SK-N-SH (cell line): Measurements from ENCODE around the gene COA4. TPM values are rescaled to one million over a fixed set of nuclear protein-coding genes. Genes with fewer than 3 reads are reported as not detected.

Source experiments
- CTCF ChIA-PET: fragments of 300-600, 350-600 bp; formaldehyde crosslinking; extraction: SDS; loops from one replicate; lab custom pipeline; 2021; lab: Yijun Ruan, JAX
- POLR2A ChIA-PET: fragments of 350-600 bp; sonication (Branson Sonifier 250); formaldehyde crosslinking; extraction: SDS; loops from one replicate; lab custom pipeline; 2020; ENCODE audit warnings: antibody characterized with exemption, inconsistent platforms; lab: Yijun Ruan, JAX
- DNase-seq: peaks from one replicate; pipeline ENCODE4 v3.0.0; 2012
- H2AFZ ChIP-seq: fragments of 200-600 bp; sonication (generic); 2 replicates; pipeline ENCODE4 v1.8.1; 2016; ENCODE audit warnings: antibody characterized with exemption, mild to moderate bottlenecking, low read depth
- H3F3A ChIP-seq: fragments of 200-600 bp; sonication (generic); replicated peaks from 2 replicates; pipeline ENCODE3; 2016; ENCODE audit warnings: antibody characterized with exemption, mild to moderate bottlenecking; ENCODE audit not compliant: insufficient read depth
- H3K27ac ChIP-seq, 2 experiments: fragments of 200-500 bp in 1 of 2; fragments of 200-600 bp in 1 of 2; sonication (Bioruptor generic) in 1 of 2; sonication (generic), shearing (Covaris generic) in 1 of 2; 2 replicates each; pipeline versions ENCODE4 v1.5.1 to v1.6.1; 2014 to 2016; ENCODE audit warnings: low read depth in 2 of 2, inconsistent platforms in 1 of 2, low read length in 1 of 2, mild to moderate bottlenecking in 1 of 2, mixed read lengths in 1 of 2
- H3K27me3 ChIP-seq: fragments of 200-600 bp; sonication (generic), shearing (Covaris generic); 2 replicates; pipeline ENCODE4 v1.6.1; 2016; ENCODE audit warnings: mixed run types; ENCODE audit not compliant: insufficient read depth
- H3K36me3 ChIP-seq, 2 experiments: fragments of 200-500 bp in 1 of 2; fragments of 200-600 bp in 1 of 2; sonication (Bioruptor generic) in 1 of 2; sonication (generic) in 1 of 2; replicated peaks in 1 of 2; 2 replicates each; pipeline versions ENCODE3 to v1.5.1; 2014 to 2016; ENCODE audit warnings: low read length in 1 of 2, mild to moderate bottlenecking in 1 of 2; ENCODE audit not compliant: insufficient read depth in 2 of 2, control insufficient read depth in 1 of 2
- H3K4me1 ChIP-seq, 2 experiments: fragments of 200-500 bp in 1 of 2; fragments of 200-600 bp in 1 of 2; sonication (Bioruptor generic) in 1 of 2; sonication (generic), shearing (Covaris generic) in 1 of 2; 2 replicates each; pipeline versions ENCODE4 v1.5.1 to v1.6.1; 2014 to 2016; ENCODE audit warnings: low read depth in 1 of 2, low read length in 1 of 2, mixed run types in 1 of 2; ENCODE audit not compliant: insufficient read depth in 2 of 2, control insufficient read depth in 1 of 2
- H3K4me2 ChIP-seq: fragments of 200-600 bp; sonication (generic), shearing (Covaris generic); 2 replicates; pipeline ENCODE4 v1.6.1; 2017; ENCODE audit warnings: mixed run types
- H3K4me3 ChIP-seq, 2 experiments: fragments of 200-500 bp in 1 of 2; fragments of 200-600 bp in 1 of 2; sonication (Bioruptor generic) in 1 of 2; sonication (generic), shearing (Covaris generic) in 1 of 2; 2 replicates each; pipeline versions ENCODE4 v1.5.1 to v1.8.1; 2014 to 2016; ENCODE audit warnings: low read depth in 2 of 2, inconsistent platforms in 1 of 2, low read length in 1 of 2, mild to moderate bottlenecking in 1 of 2, mixed read lengths in 1 of 2, moderate library complexity in 1 of 2
- H3K79me2 ChIP-seq: fragments of 200-600 bp; sonication (generic); 2 replicates; pipeline ENCODE4 v1.8.1; 2017; ENCODE audit warnings: mild to moderate bottlenecking; ENCODE audit not compliant: insufficient read depth
- H3K9ac ChIP-seq: fragments of 200-600 bp; sonication (generic); 2 replicates; pipeline ENCODE4 v1.6.1; 2017; ENCODE audit warnings: mixed run types
- H3K9me2 ChIP-seq: fragments of 200-600 bp; sonication (generic); 2 replicates; pipeline ENCODE4 v1.6.1; 2017; ENCODE audit warnings: mixed run types
- H3K9me3 ChIP-seq: fragments of 200-600 bp; sonication (generic); 2 replicates; pipeline ENCODE4 v1.6.1; 2017; ENCODE audit warnings: mixed run types, mild to moderate bottlenecking, moderate library complexity
- H4K20me1 ChIP-seq: fragments of 200-600 bp; sonication (generic); 2 replicates; pipeline ENCODE4 v1.6.1; 2017; ENCODE audit warnings: mild to moderate bottlenecking, mixed run types; ENCODE audit not compliant: insufficient read depth
- CHD2 ChIP-seq: fragments of 150-350 bp; IDR thresholded peaks from 2 replicates; pipeline ENCODE4 v1.6.1; 2018; ENCODE audit warnings: low read length; ENCODE audit not compliant: partially characterized antibody
- ELF1 ChIP-seq: IDR thresholded peaks from 2 replicates; pipeline ENCODE4 v1.4.0; 2012
- EZH2phosphoT487 ChIP-seq: fragments of 200-600 bp; sonication (generic); IDR thresholded peaks from 2 replicates; pipeline ENCODE4 v1.6.1; 2017; ENCODE audit warnings: low read depth, mixed run types, mild to moderate bottlenecking, antibody characterized with exemption, moderate library complexity, borderline replicate concordance
- FOSL2 ChIP-seq: IDR thresholded peaks from 2 replicates; pipeline ENCODE4 v1.4.0; 2012; ENCODE audit warnings: low read depth, mild to moderate bottlenecking, moderate library complexity, borderline replicate concordance
- FOXJ3 ChIP-seq: sonication (generic); formaldehyde crosslinking; IDR thresholded peaks from 2 replicates; pipeline ENCODE4 v1.5.1; 2020; ENCODE audit warnings: mild to moderate bottlenecking, missing genetic modification reagents
- FOXM1 ChIP-seq: IDR thresholded peaks from 2 replicates; pipeline ENCODE4 v1.4.0; 2012; ENCODE audit warnings: low read depth, mild to moderate bottlenecking
- GABPA ChIP-seq: IDR thresholded peaks from 2 replicates; pipeline ENCODE4 v1.4.0; 2012; ENCODE audit warnings: low read depth, mild to moderate bottlenecking
- MEF2A ChIP-seq: IDR thresholded peaks from 2 replicates; pipeline ENCODE4 v1.4.0; 2012; ENCODE audit warnings: low read depth, borderline replicate concordance
- MXI1 ChIP-seq: IDR thresholded peaks from 2 replicates; pipeline ENCODE4 v1.6.1; 2012; ENCODE audit warnings: mild to moderate bottlenecking, low read depth, low read length, improper control_type of control experiment
- PBX3 ChIP-seq: IDR thresholded peaks from 2 replicates; pipeline ENCODE4; 2012
- RCOR1 ChIP-seq: fragments of 150-350 bp; IDR thresholded peaks from 2 replicates; pipeline ENCODE4 v1.6.1; 2017; ENCODE audit warnings: antibody characterized with exemption, low read length
- REST ChIP-seq: IDR thresholded peaks from 2 replicates; pipeline ENCODE4 v1.6.1; 2012; ENCODE audit warnings: mild to moderate bottlenecking, low read depth, low read length, moderate library complexity
- RFX5 ChIP-seq: IDR thresholded peaks from 2 replicates; pipeline ENCODE4 v1.6.1; 2012; ENCODE audit warnings: mild to moderate bottlenecking, improper control_type of control experiment, low read length
- RXRA ChIP-seq: IDR thresholded peaks from 2 replicates; pipeline ENCODE4 v1.4.0; 2012; ENCODE audit warnings: low read depth, mild to moderate bottlenecking, borderline replicate concordance
- SMC3 ChIP-seq: IDR thresholded peaks from 2 replicates; pipeline ENCODE4 v1.6.1; 2012; ENCODE audit warnings: low read depth, low read length, improper control_type of control experiment
- TAF1 ChIP-seq: IDR thresholded peaks from 2 replicates; pipeline ENCODE4 v1.6.1; 2012; ENCODE audit warnings: low read depth, mild to moderate bottlenecking, low read length, moderate library complexity, borderline replicate concordance
- TCF12 ChIP-seq: IDR thresholded peaks from 2 replicates; pipeline ENCODE4 v1.4.0; 2012
- TEAD4 ChIP-seq: IDR thresholded peaks from 2 replicates; pipeline ENCODE4 v1.4.0; 2012; ENCODE audit warnings: mild to moderate bottlenecking, borderline replicate concordance; ENCODE audit not compliant: insufficient read depth
- USF1 ChIP-seq: IDR thresholded peaks from 2 replicates; pipeline ENCODE4 v1.4.0; 2012; ENCODE audit warnings: low read depth, borderline replicate concordance
- ZBTB33 ChIP-seq: IDR thresholded peaks from 2 replicates; pipeline ENCODE4 v1.4.0; 2012; ENCODE audit warnings: low read depth, borderline replicate concordance
- WGBS: methylation state at CpG from one replicate; pipeline ENCODE4 v1.1.6; 2017; ENCODE audit warnings: low lambda C conversion rate; 5-methylcytosine and 5-hydroxymethylcytosine counted together
- polyA plus RNA-seq, 3 experiments: library from polyadenylated mRNA; depleted of rRNA; stranded (reverse); fragments of >200 nt; gene quantifications; 2 replicates each; pipeline ENCODE4 v1.2.3, GENCODE V29; 2012

Gene COA4
- polyA plus RNA-seq, 1 of the 3 experiments (the other 2 are of a cell fraction): 171 TPM

- WGBS: 97% methylated on average over 4 of the region's 4 CpGs
- H2AFZ ChIP-seq: no peak overlapping the region
- peaks cover 43 to 53% of the 10 kb centered on the region in 2 experiments for H3K36me3 ChIP-seq
- peaks cover 6% of the 10 kb centered on the region for H3F3A ChIP-seq
- ChIA-PET POLR2A (no interaction called here), CTCF (interaction anchor here (1.0 kb wide), 1 partner anchor 50 kb away, joined by 3 read pairs; no protein-coding TSS in a partner anchor)
- DNase-seq: no peak
- no peak overlapping the region for H3K4me2 ChIP-seq
- no peaks in the 10 kb centered on the region for H3K4me1 ChIP-seq
- H3K9me3 ChIP-seq: no peaks in the 10 kb centered on the region
- H3K27me3 ChIP-seq: no peaks in the 10 kb centered on the region
- TF ChIP-seq ELF1: no peak
- no peak for TF ChIP-seq REST
- TF ChIP-seq FOXJ3 (CRISPR knock-in tag): no peak
- TF ChIP-seq TAF1: no peak
- no peak for TF ChIP-seq USF1
- TF ChIP-seq EZH2phosphoT487: no peak
- TF ChIP-seq TEAD4: no peak
- no peak for TF ChIP-seq MXI1
- TF ChIP-seq RXRA: no peak
- no peak for TF ChIP-seq SMC3
- no peak for TF ChIP-seq PBX3
- TF ChIP-seq FOSL2: no peak
- no peak for TF ChIP-seq CHD2
- TF ChIP-seq ZBTB33: no peak
- TF ChIP-seq TCF12: no peak
- no peak for TF ChIP-seq MEF2A
- no peak for TF ChIP-seq FOXM1
- TF ChIP-seq RFX5: no peak
- no peak for TF ChIP-seq RCOR1
- no peak for TF ChIP-seq GABPA
- no peaks in the 10 kb centered on the region for H3K79me2 ChIP-seq
- no peak overlapping the region for H3K27ac ChIP-seq
- no peak overlapping the region for H3K4me3 ChIP-seq
- H4K20me1 ChIP-seq: no peaks in the 10 kb centered on the region
- no peak overlapping the region for H3K9ac ChIP-seq
- H3K9me2 ChIP-seq: no peaks in the 10 kb centered on the region
Measured at GRCh38 chr11:73914284-73914683, 37.6 kb upstream of the COA4 start.
